SK-N-SH (cell line): ENCODE data around the gene CSF2RB. TPM values are rescaled to one million over a fixed set of nuclear protein-coding genes. Genes with fewer than 3 reads are reported as not detected.

Experiments
- CTCF ChIA-PET: fragments of 300-600, 350-600 bp; formaldehyde crosslinking; extraction: SDS; loops from one replicate; lab custom pipeline; 2021; lab: Yijun Ruan, JAX
- POLR2A ChIA-PET: fragments of 350-600 bp; sonication (Branson Sonifier 250); formaldehyde crosslinking; extraction: SDS; loops from one replicate; lab custom pipeline; 2020; ENCODE audit warnings: antibody characterized with exemption, inconsistent platforms; lab: Yijun Ruan, JAX
- DNase-seq: peaks from one replicate; pipeline ENCODE4 v3.0.0; 2012
- H2AFZ ChIP-seq: fragments of 200-600 bp; sonication (generic); 2 replicates; pipeline ENCODE4 v1.8.1; 2016; ENCODE audit warnings: antibody characterized with exemption, mild to moderate bottlenecking, low read depth
- H3F3A ChIP-seq: fragments of 200-600 bp; sonication (generic); replicated peaks from 2 replicates; pipeline ENCODE3; 2016; ENCODE audit warnings: antibody characterized with exemption, mild to moderate bottlenecking; ENCODE audit not compliant: insufficient read depth
- H3K27ac ChIP-seq, 2 experiments: fragments of 200-500 bp in 1 of 2; fragments of 200-600 bp in 1 of 2; sonication (Bioruptor generic) in 1 of 2; sonication (generic), shearing (Covaris generic) in 1 of 2; 2 replicates each; pipeline versions ENCODE4 v1.5.1 to v1.6.1; 2014 to 2016; ENCODE audit warnings: low read depth in 2 of 2, inconsistent platforms in 1 of 2, low read length in 1 of 2, mild to moderate bottlenecking in 1 of 2, mixed read lengths in 1 of 2
- H3K27me3 ChIP-seq: fragments of 200-600 bp; sonication (generic), shearing (Covaris generic); 2 replicates; pipeline ENCODE4 v1.6.1; 2016; ENCODE audit warnings: mixed run types; ENCODE audit not compliant: insufficient read depth
- H3K36me3 ChIP-seq, 2 experiments: fragments of 200-500 bp in 1 of 2; fragments of 200-600 bp in 1 of 2; sonication (Bioruptor generic) in 1 of 2; sonication (generic) in 1 of 2; replicated peaks in 1 of 2; 2 replicates each; pipeline versions ENCODE3 to v1.5.1; 2014 to 2016; ENCODE audit warnings: low read length in 1 of 2, mild to moderate bottlenecking in 1 of 2; ENCODE audit not compliant: insufficient read depth in 2 of 2, control insufficient read depth in 1 of 2
- H3K4me1 ChIP-seq, 2 experiments: fragments of 200-500 bp in 1 of 2; fragments of 200-600 bp in 1 of 2; sonication (Bioruptor generic) in 1 of 2; sonication (generic), shearing (Covaris generic) in 1 of 2; 2 replicates each; pipeline versions ENCODE4 v1.5.1 to v1.6.1; 2014 to 2016; ENCODE audit warnings: low read depth in 1 of 2, low read length in 1 of 2, mixed run types in 1 of 2; ENCODE audit not compliant: insufficient read depth in 2 of 2, control insufficient read depth in 1 of 2
- H3K4me2 ChIP-seq: fragments of 200-600 bp; sonication (generic), shearing (Covaris generic); 2 replicates; pipeline ENCODE4 v1.6.1; 2017; ENCODE audit warnings: mixed run types
- H3K4me3 ChIP-seq, 2 experiments: fragments of 200-500 bp in 1 of 2; fragments of 200-600 bp in 1 of 2; sonication (Bioruptor generic) in 1 of 2; sonication (generic), shearing (Covaris generic) in 1 of 2; 2 replicates each; pipeline versions ENCODE4 v1.5.1 to v1.8.1; 2014 to 2016; ENCODE audit warnings: low read depth in 2 of 2, inconsistent platforms in 1 of 2, low read length in 1 of 2, mild to moderate bottlenecking in 1 of 2, mixed read lengths in 1 of 2, moderate library complexity in 1 of 2
- H3K79me2 ChIP-seq: fragments of 200-600 bp; sonication (generic); 2 replicates; pipeline ENCODE4 v1.8.1; 2017; ENCODE audit warnings: mild to moderate bottlenecking; ENCODE audit not compliant: insufficient read depth
- H3K9ac ChIP-seq: fragments of 200-600 bp; sonication (generic); 2 replicates; pipeline ENCODE4 v1.6.1; 2017; ENCODE audit warnings: mixed run types
- H3K9me2 ChIP-seq: fragments of 200-600 bp; sonication (generic); 2 replicates; pipeline ENCODE4 v1.6.1; 2017; ENCODE audit warnings: mixed run types
- H3K9me3 ChIP-seq: fragments of 200-600 bp; sonication (generic); 2 replicates; pipeline ENCODE4 v1.6.1; 2017; ENCODE audit warnings: mixed run types, mild to moderate bottlenecking, moderate library complexity
- H4K20me1 ChIP-seq: fragments of 200-600 bp; sonication (generic); 2 replicates; pipeline ENCODE4 v1.6.1; 2017; ENCODE audit warnings: mild to moderate bottlenecking, mixed run types; ENCODE audit not compliant: insufficient read depth
- CHD2 ChIP-seq: fragments of 150-350 bp; IDR thresholded peaks from 2 replicates; pipeline ENCODE4 v1.6.1; 2018; ENCODE audit warnings: low read length; ENCODE audit not compliant: partially characterized antibody
- CTCF ChIP-seq: fragments of 200-600 bp; sonication (generic); IDR thresholded peaks from 2 replicates; pipeline ENCODE4 v1.6.1; 2017; ENCODE audit warnings: antibody characterized with exemption, mild to moderate bottlenecking, moderate library complexity
- ELF1 ChIP-seq: IDR thresholded peaks from 2 replicates; pipeline ENCODE4 v1.4.0; 2012
- EP300 ChIP-seq, 2 experiments: IDR thresholded peaks; 2 replicates each; pipeline versions ENCODE4 v1.4.0 to v1.6.1; 2012; ENCODE audit warnings: borderline replicate concordance in 1 of 2, low read depth in 1 of 2, low read length in 1 of 2
- EZH2phosphoT487 ChIP-seq: fragments of 200-600 bp; sonication (generic); IDR thresholded peaks from 2 replicates; pipeline ENCODE4 v1.6.1; 2017; ENCODE audit warnings: low read depth, mixed run types, mild to moderate bottlenecking, antibody characterized with exemption, moderate library complexity, borderline replicate concordance
- FOSL2 ChIP-seq: IDR thresholded peaks from 2 replicates; pipeline ENCODE4 v1.4.0; 2012; ENCODE audit warnings: low read depth, mild to moderate bottlenecking, moderate library complexity, borderline replicate concordance
- FOXM1 ChIP-seq: IDR thresholded peaks from 2 replicates; pipeline ENCODE4 v1.4.0; 2012; ENCODE audit warnings: low read depth, mild to moderate bottlenecking
- GATA2 ChIP-seq: sonication (generic); formaldehyde crosslinking; IDR thresholded peaks from 2 replicates; pipeline ENCODE4 v1.5.0; 2020; ENCODE audit warnings: mild to moderate bottlenecking, missing genetic modification reagents
- JUND ChIP-seq: IDR thresholded peaks from 2 replicates; pipeline ENCODE4 v1.4.0; 2012
- MXI1 ChIP-seq: IDR thresholded peaks from 2 replicates; pipeline ENCODE4 v1.6.1; 2012; ENCODE audit warnings: mild to moderate bottlenecking, low read depth, low read length, improper control_type of control experiment
- PBX3 ChIP-seq: IDR thresholded peaks from 2 replicates; pipeline ENCODE4; 2012
- POLR2AphosphoS5 ChIP-seq: IDR thresholded peaks from 2 replicates; pipeline ENCODE4 v1.6.1; 2012; ENCODE audit warnings: low read depth, low read length
- SIN3A ChIP-seq: IDR thresholded peaks from 2 replicates; pipeline ENCODE4 v1.6.1; 2012; ENCODE audit warnings: low read depth, mild to moderate bottlenecking, low read length, moderate library complexity, borderline replicate concordance
- TCF12 ChIP-seq: IDR thresholded peaks from 2 replicates; pipeline ENCODE4 v1.4.0; 2012
- WGBS: methylation state at CpG from one replicate; pipeline ENCODE4 v1.1.6; 2017; ENCODE audit warnings: low lambda C conversion rate; 5-methylcytosine and 5-hydroxymethylcytosine counted together
- polyA plus RNA-seq, 3 experiments: library from polyadenylated mRNA; depleted of rRNA; stranded (reverse); fragments of >200 nt; gene quantifications; 2 replicates each; pipeline ENCODE4 v1.2.3, GENCODE V29; 2012
- TF ChIP-seq, protein P1 (sequence below): IDR thresholded peaks from 2 replicates; pipeline ENCODE4 v1.4.0; 2012; ENCODE audit warnings: low read depth

CSF2RB gene
- polyA plus RNA-seq, 1 of the 3 experiments (the other 2 are of a cell fraction): not detected

- Histone ChIP-seq H3K27me3 (peaks cover 26% of the 10 kb centered on the region; the same call in 1 of the 2 replicates), H3K9me2 (no peaks in the 10 kb centered on the region), H3K9me3 (no peaks in the 10 kb centered on the region), H3F3A (no peaks in the 10 kb centered on the region), H3K79me2 (no peaks in the 10 kb centered on the region), H3K27ac (no peak overlapping the region)
- WGBS: 50% methylated on average over 8 of the region's 11 CpGs
- POLR2A ChIA-PET: no interaction called here
- no peak for DNase-seq
- CTCF ChIA-PET: interaction anchor here (2.8 to 3.3 kb wide), 2 partner anchors 11 to 111 kb away, joined by 15 to 18 read pairs; no protein-coding TSS in a partner anchor
- TF ChIP-seq, protein P1, sequence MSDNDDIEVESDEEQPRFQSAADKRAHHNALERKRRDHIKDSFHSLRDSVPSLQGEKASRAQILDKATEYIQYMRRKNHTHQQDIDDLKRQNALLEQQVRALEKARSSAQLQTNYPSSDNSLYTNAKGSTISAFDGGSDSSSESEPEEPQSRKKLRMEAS: no peak
- TF ChIP-seq EZH2phosphoT487 (no peak), MXI1 (no peak), EP300 (IDR thresholded peaks at IDR 0.05; ENCODE audit: borderline replicate concordance in 1 of 2, low read depth in 1 of 2, low read length in 1 of 2) (no peak), GATA2 (CRISPR knock-in tag) (no peak)
- TF ChIP-seq, all 33 proteins: peak for 0
- Histone ChIP-seq H3K36me3 (no peaks in the 10 kb centered on the region), H3K9ac (no peak overlapping the region), H4K20me1 (no peaks in the 10 kb centered on the region), H3K4me2 (no peak overlapping the region), H3K4me3 (no peak overlapping the region), H2AFZ (no peak overlapping the region), H3K4me1 (no peaks in the 10 kb centered on the region)
Observed at GRCh38 chr22:36966851-36967540, 53.6 kb downstream of the CSF2RB start.

DNA sequence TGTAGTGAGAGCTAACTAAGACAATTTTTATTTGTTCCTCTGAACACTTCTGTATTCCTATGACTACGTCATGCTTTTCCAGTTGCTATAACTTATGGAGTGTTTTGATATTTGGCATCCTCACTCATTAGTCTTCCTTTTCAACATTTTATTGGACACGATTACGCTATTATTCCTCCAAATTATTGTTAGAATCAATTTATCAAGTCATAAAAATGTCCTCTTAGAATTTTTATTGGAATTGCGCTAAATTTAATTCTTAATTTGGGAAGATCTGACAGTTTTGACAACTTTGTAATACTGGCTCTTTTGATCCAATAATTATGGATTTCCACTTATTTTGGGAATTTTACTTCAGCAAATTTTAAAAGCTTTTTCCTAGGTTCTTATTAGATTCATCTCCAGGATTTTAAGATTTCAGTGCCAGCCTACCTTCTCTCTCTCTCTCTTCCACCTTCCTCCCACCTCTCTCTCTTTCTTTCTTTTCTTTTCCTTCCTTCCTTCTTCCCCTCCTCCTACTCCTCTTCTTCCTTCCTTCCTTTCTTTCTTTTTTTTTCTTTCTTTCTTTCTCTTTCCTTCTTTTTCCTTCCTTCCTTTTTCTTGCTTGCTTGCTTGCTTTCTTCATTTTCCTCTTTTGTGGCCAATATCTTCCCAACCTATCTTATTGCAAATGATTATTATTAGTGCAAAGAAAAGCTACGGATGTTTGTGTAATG is 55.0 kb downstream of the CSF2RB start:
- no peak for DNase-seq
- no peak overlapping the region for H3K27ac ChIP-seq
- no peak overlapping the region for H2AFZ ChIP-seq
- H3K79me2 ChIP-seq: no peaks in the 10 kb centered on the region
- H3K4me1 ChIP-seq: no peaks in the 10 kb centered on the region
- TF ChIP-seq CHD2 (no peak), MXI1 (no peak), EP300 (IDR thresholded peaks at IDR 0.05; ENCODE audit: borderline replicate concordance in 1 of 2, low read depth in 1 of 2, low read length in 1 of 2) (no peak)
- H3K9me3 ChIP-seq: no peaks in the 10 kb centered on the region
- H3K4me3 ChIP-seq: no peak overlapping the region
- H3K9ac ChIP-seq: no peak overlapping the region
- no peaks in the 10 kb centered on the region for H4K20me1 ChIP-seq
- POLR2A ChIA-PET: no interaction called here
- WGBS: 69% methylated on average over 5 of the region's 5 CpGs
- H3K27me3 ChIP-seq: peaks cover 36% of the 10 kb centered on the region; the same call in 1 of the 2 replicates
- H3K36me3 ChIP-seq: no peaks in the 10 kb centered on the region
- H3K9me2 ChIP-seq: no peaks in the 10 kb centered on the region
- H3F3A ChIP-seq: no peaks in the 10 kb centered on the region
- H3K4me2 ChIP-seq: no peak overlapping the region
- CTCF ChIA-PET: interaction anchor here (2.8 to 3.3 kb wide), 2 partner anchors 9 to 112 kb away, joined by 15 to 18 read pairs; no protein-coding TSS in a partner anchor

- 70% methylated on average over 19 of the region's 19 CpGs for WGBS
- POLR2A ChIA-PET: no interaction called here
- no peak overlapping the region for H3K9ac ChIP-seq
- no peaks in the 10 kb centered on the region for H3K4me1 ChIP-seq
- H3K27me3 ChIP-seq: peaks cover 28% of the 10 kb centered on the region; the same call in 1 of the 2 replicates
- no peaks in the 10 kb centered on the region for H3K79me2 ChIP-seq
- no peaks in the 10 kb centered on the region for H3K9me2 ChIP-seq
- no peak overlapping the region for H2AFZ ChIP-seq
- no peaks in the 10 kb centered on the region for H3F3A ChIP-seq
- DNase-seq: no peak
- H3K9me3 ChIP-seq: no peaks in the 10 kb centered on the region
- H3K4me3 ChIP-seq: no peak overlapping the region
- no peaks in the 10 kb centered on the region for H3K36me3 ChIP-seq
- no peak overlapping the region for H3K4me2 ChIP-seq
- H3K27ac ChIP-seq: no peak overlapping the region
- no peaks in the 10 kb centered on the region for H4K20me1 ChIP-seq
- CTCF ChIA-PET: interaction anchor here (0.9 to 1.5 kb wide), 6 partner anchors 10 to 214 kb away, joined by 3 to 5 read pairs (median 4); no protein-coding TSS in a partner anchor
- TF ChIP-seq CHD2 (no peak), FOSL2 (no peak), JUND (no peak), SIN3A (no peak), TCF12 (no peak), ELF1 (no peak), FOXM1 (no peak), CTCF (no peak), POLR2AphosphoS5 (no peak), PBX3 (no peak)
- TF ChIP-seq, protein P1: no peak
Observed at GRCh38 chr22:36971341-36972125, 58.1 kb downstream of the CSF2RB start.
